GM12801 (cell line): ENCODE results near the gene SLC38A3.

Experiments used
- TF ChIP-seq, protein P1 (sequence below): IDR thresholded peaks from one replicate; pipeline ENCODE4 v1.5.1; 2011; ENCODE audit warnings: control low read depth; ENCODE audit not compliant: insufficient read length; ENCODE audit errors: extremely low read depth

SLC38A3 gene

DNA sequence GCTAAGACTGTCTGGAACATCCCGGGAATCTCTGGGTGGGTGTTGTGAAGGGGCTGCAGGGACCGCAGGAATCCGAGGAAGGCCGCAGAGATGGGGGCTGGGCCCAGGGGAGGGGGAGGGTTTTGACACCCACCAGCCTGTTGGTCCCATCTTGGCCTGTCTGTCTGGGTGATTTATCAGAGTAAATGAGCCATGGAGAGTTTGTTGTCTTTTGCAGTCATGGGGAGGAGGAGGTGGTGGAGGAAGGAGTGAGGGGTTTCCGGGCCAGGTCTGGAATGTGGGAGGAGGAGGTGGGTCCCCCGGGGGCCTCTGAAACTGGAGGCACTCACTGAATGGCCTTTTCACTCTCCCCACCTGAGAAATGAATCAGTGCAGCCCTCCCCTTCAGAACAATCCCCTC is 38.5 kb upstream of the SLC38A3 start:
- TF ChIP-seq, protein P1, sequence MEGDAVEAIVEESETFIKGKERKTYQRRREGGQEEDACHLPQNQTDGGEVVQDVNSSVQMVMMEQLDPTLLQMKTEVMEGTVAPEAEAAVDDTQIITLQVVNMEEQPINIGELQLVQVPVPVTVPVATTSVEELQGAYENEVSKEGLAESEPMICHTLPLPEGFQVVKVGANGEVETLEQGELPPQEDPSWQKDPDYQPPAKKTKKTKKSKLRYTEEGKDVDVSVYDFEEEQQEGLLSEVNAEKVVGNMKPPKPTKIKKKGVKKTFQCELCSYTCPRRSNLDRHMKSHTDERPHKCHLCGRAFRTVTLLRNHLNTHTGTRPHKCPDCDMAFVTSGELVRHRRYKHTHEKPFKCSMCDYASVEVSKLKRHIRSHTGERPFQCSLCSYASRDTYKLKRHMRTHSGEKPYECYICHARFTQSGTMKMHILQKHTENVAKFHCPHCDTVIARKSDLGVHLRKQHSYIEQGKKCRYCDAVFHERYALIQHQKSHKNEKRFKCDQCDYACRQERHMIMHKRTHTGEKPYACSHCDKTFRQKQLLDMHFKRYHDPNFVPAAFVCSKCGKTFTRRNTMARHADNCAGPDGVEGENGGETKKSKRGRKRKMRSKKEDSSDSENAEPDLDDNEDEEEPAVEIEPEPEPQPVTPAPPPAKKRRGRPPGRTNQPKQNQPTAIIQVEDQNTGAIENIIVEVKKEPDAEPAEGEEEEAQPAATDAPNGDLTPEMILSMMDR, result no peak

DNA sequence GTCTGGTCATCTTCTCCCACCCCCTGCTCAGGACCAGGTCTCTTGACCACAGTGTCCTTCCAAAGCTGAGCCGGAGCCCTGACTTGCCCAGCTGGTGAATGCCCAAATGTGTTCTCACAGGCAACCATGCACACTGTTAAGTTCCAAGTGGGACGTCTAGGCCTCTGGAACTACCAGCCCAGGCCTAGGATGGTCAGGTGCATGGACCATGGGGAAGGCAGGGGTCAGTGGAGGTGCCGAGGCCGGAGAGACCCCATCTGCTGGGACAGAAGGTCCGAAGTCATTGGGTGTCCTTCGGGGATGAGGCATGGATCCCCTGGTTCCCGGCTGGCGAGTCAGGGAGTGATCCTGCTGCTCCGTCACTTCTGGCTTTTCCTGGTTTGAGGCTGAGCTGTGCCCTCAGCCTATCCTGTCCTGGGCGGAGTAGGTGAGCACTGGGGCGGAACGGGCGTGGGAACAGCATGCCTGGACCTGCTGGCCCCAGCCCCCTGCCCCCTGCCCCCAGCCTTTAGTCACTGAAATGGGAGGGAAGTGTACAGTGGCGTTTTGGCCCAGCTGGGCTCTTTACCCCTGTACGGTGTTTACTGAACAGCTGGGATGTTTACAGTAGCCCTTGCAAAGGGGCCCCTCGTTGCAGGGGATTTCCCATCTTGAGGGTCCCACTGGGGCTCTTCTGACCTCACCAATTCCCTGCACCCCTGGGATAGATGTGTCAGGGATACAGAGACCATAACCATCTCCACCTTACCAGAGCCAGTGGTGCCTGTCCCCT is 37.8 kb upstream of the SLC38A3 start:
- TF ChIP-seq, protein P1, result no peak

DNA sequence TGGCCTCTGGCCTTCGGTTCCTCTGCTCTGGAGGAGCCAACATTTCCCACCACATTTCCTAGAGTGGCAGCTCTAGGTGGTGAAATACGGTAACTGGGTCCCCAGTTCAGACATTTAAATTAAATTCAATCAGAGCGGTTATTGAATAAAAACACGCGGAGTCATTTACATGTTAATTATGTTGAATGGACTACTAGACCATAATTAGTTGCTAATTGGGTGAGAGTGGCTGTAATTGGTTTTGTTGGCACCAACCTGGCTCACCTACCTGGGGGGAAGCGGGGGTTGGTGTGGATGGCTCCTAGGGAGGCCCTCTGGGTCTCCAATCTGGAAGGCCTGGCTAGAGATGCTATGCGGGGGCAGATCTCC is 37.2 kb upstream of the SLC38A3 start:
- TF ChIP-seq, protein P1, result no peak

DNA sequence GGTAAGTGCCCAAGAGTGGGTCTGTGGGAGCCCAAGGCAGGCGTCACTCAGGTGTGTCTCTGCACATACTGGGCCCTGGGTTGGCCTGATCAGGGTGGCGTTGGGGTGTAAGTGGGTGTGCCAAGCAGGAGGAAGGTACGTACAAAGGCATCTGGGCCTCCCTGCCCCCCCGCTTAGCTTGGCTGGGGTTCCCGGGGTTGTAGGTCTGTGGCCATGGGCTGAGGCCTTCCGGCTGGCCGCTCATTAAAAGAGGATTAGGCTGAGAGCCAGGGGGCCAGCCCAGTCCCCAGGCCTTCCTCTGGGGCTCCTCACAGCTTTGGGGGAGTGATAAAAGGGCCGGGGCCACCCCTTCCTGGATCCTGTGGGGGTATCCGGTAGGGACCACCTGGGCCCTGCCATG is 36.7 kb upstream of the SLC38A3 start:
- TF ChIP-seq, protein P1, result no peak

DNA sequence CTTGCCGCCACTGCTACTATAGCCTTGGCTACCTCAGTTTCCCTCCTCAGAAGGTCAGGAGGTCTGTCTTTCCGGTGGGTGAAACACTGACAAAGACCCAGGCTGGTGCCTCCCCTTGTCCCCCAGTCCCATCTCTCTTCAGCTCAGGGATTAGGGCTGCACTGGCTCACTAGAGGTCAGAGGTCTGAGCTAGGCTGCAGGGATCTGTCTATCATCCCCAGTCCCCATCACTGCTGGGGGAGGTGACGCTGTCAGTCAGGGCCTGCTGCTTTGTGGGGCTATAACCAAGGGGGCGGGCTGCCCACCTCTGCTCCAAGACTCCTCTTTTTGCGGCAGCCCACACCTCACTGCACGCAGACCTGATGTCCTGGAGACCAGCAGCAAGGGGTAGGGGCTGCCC is 36.3 kb upstream of the SLC38A3 start:
- TF ChIP-seq, protein P1, result no peak

DNA sequence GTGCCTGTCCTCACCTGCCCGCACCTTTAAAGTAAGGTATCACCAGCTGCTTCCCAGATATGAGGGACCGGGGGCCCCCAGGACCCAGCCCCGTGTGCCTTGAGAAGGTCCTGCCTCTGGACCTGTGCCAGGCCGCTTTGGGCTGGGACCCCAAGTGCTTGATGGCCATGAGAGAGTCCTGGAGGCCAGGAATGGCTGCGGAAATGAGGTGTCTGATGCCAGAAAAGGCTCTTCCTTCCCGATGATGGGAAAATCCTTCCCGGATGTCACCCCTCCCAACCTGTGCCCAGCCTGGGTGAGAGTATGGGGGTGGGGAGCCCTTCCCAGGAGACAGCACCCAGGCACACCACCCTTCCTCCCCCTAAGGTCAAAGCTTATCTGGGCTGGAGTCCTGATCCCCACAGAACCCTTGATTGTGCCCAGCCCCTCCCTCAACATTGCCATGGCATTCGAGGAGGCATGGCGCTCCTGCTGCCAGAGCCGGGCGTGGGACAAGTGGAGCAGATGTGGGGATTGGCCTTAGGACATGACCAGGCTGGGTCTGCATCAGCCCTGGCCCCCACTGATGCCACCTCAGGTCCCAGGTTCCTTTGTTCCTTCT is 35.7 kb upstream of the SLC38A3 start:
- TF ChIP-seq, protein P1, result no peak

DNA sequence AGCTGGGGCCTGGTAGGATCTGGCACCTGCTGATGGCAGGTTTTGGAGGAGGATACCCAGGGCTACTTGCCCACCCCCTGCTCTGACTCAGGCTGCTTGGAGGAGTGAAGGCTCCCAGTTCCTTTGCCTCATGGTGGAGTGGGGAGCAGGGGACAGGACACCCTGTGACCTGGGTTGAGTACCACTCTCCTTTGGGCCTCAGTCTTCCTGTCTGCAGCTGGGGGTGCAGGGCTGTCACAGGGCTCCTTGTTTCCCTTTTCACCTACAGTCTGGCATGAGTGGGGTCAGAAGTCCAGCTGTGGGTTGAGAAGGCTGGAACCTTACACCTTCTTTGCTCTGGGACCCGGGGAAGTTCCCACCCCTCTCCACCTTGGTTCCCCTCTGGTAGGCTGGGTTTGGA is 35.2 kb upstream of the SLC38A3 start:
- TF ChIP-seq, protein P1, result no peak
